Right hindlimb (tissue), 1 donor: ENCODE results near the gene RFTN1.

ENCODE experiments used
- DNase-seq: peaks from one replicate; pipeline ENCODE4 v3.0.0-alpha.2; 2018

Gene RFTN1

DNA sequence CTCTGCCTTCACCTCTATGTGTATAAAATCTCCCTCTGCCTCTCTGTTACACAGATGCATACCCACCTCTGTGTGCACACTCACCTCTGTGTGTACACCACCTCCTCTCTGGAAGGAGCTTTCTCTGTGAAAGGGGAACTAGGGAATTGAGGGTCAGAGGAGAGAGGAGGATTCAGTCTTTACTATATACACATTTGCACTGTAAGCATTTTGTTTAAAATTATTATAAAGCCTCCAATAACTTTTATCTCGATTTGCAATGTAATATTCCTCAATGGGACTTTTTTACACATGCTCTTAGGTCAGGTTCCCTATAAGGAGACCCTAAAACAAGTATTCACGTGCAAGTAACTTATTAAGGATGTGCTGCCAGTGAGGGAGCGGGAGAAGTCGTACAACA, 166.0 kb downstream of the RFTN1 start:
- DNase-seq, result no peak

DNA sequence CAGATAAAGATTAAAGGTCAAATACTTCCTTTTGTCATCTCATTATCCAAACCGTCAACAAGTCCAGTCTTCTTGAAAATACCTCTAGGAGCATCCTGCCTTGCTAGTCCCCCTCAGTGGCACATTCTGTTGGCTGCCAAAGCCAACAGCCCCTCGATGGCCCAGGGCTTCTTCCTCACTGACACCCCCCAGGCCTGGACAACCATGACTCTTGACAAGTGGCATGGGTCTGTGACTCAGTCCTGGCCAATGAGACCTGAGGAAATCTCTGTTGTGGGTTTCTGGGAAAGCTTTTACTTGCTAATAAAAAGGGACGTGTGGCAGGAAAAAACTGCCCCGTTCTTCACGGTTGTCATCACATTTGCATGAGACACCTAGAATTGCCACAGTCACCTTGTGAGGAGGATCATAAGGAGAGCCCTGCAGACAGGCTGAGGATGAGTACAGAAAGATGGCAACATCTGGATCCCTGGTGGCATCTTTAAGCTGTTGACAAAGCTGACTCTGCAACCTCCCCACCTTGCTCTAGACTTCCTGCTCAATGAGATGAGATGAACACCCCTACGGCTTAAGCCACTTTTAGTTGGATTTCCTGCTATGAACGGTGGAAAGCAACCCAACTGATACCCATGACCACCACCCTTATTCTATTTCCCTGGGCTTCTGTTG, 167.0 kb downstream of the RFTN1 start:
- no peak for DNase-seq

DNA sequence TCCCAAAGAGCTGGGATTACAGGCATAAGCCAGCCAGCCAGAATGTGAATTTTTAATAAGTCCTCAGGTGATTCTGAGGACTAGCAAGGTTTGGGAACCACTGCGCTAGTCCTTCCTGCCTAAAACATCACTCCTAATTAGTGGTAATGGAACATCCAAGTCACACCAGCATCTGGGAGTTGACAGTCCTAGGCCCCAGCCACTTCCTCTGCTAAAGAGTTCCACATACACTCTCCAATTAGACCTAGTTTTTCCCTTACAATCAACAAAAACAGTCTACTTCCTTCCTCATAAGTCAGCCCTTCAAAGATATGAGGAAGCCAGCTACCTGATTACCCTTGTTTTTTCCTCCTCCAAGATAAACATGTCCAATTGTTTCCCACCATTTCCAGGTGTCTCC, 170.4 kb downstream of the RFTN1 start:
- DNase-seq, result no peak

DNA sequence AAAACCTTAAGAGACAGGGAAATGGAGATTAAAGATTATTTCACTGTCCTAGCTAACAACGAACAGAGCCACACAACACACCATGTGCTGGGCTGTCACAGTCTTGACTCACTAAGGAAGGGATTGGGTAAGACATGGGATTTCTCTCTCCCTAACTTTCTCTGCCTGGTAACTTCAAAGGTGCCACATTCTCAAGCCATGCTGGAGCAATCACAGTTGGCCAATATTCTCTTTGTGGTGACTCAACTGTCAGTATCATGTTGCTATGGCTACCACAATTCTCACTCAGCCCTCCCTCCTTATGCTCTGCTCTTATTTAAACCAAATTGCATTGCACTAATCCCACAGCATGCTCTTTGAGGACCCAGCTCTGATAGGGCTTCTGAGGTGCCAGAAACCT, 174.5 kb downstream of the RFTN1 start:
- no peak for DNase-seq

DNA sequence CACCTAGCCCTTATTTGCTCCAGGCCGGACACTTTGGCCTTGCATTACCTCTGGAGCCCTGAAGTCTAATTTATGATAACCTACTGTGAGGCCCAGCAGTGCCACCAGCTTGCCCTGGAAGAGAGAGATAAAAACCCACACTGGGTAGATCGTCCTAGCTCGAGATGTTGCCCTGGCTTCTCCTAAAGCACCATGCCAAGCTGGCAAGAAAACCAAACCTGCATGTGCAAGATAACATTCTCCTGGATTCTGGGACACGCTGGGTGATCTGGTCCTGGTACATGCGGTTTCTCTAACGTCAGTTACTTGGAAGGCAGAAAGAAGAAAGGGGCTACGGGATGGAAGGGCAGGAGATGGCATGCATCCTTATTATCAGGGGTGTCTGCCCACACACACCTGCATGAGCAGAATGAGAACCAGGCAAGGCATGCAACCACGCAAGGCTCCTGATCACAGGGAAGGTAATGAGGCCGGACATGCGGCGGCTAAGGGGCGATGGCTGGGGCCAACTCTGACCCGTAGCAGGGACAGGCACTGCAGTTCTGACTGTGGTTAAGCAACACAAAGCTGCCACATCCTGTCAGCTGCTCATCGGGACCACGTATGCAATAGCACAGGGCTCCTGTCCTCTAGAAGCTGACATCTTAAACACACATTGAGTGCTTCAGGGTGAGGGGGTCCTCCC, 175.5 kb downstream of the RFTN1 start:
- no peak for DNase-seq

DNA sequence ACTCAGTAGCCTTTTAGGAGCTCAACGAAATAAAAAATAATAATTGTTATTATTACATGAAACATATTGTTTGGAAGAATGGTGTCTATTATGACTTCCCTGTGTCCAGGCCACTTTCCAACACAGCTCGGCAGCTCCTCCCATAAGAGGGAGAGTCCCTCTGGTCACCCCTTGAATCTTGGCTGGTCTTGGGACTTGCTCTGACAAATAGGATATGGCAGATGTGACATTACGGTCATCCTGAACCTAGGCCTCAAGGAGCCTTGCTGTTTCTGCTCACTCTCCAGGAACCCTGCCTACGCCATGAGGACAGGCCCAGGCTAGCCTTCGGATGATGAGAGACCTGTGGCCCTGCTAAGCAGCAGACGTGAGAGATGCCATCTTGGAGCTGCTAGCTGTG, 176.7 kb downstream of the RFTN1 start:
- no peak for DNase-seq

DNA sequence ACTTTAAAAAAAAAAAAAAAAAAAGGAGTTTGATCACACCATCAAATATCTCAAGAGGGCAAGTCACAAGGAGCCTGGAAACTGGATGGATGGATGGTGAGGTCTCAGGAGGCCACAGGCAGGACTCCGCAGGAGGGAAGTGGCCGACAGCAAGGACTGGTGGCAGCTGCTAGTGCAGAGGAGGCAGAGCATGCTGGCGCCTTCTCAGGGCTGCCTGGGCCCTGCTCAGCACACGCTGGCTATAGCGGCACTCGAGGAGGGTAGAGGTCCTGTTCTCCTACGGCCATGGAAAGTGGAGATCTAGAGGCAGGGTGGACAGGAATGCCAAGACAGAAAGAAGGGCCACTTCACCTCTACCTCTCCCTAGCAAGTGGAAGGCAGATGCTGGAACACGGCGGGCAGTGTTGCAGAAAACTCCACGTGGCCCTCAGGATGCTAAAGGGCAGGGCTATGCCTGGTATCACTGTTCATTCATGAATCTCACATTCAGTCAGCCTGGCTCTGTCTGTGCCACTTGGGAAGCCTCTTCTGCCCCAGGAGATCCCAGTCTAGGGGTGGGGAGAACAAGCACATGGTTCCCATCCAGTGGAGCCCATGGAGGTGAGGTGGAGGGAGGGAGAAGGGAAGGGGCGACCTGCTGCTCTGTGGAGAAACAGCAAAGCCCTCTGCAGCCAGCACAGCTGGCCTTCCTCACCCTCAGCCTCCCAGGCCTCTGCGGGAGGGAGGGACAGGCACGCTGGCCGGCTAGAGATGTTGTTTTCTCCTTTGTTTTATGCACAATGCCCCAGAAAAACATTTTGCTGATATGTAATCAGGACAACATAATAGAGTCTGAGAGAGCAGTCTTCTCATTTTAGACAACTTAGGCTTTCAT, 177.5 kb downstream of the RFTN1 start:
- no peak for DNase-seq

DNA sequence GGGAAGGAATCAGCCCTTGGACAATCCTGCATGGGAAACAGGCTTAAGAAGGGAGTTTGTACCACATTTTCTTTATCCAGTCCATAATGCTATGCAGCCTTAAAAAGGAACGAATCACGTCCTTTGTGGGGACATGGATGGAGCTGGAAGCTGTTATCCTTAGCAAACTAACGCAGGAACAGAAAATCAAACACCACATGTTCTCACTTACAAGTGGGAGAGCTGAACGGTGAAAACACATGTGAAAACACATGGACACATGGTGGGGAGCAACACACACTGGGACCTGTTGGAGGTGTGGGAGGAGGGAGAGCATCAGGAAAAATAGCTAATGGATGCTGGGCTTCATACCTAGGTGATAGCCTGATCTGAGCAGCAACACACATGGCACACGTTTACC, 178.2 kb downstream of the RFTN1 start:
- no peak for DNase-seq

DNA sequence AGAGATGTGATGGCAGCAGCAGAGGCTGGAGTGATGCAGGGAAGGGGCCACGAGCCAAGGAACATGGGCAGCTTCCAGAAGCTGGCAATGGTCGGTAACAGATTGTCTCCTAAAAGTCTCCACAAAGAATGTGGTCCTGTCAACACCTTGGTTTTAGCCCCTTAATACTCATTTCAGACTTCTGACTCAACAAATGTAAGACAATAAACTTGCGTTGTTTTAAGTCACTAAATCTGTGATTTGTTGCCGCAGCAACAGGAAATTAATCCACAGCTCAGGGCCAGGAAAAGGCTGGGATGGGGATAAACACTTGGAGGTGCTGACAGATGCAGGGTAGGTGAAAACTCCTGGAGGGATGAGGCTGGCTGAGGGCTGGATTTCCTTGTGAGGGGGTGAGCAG, 178.6 kb downstream of the RFTN1 start:
- no peak for DNase-seq

DNA sequence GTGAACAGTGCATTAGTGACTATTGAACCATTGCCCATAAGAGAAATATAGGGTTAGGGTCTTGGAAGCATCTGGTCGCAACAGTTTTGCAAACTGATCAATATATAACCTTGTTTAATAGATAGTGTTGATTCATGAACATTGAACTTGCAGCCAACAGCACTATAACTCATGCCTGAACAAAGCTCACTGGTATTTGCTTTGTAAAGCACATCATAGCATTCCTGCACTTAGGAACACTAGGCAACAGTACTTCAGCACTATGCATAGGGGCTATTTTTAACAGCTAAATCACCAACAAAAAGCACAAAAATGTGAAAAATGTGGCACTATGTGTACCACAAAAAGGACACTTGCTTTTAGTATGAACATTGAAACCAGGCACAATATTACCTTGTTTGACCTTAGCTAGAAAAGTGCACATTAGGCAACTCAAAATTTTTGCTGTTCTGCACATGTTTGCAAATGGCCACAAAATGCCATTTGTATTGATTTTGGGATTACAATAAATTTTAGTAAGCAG, 180.5 kb downstream of the RFTN1 start:
- no peak for DNase-seq

DNA sequence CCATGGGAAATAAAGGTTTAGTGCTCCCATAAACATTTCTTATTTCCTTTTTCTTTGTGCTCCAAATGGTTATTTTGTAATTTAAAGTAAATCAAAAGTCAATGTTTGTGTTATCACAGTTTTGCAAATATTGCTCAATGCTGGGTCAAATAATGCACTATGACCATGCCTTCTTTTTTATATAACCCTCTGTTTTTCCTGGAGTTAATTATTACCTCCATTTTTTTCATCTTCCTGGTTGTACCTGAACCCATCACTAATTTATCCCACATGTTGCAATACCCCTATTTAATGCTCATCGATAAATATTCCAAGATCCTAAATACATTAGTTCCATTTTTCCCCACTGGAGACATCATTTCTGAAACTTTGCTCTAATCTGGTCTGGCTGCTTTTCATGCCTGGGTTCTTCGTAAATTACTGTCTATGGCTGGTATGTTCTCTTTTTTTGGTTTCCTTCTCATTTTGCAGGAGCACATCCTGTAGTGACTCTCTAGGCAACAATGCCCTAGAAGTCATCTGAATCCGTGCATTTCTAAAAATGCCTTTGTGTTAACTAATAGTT, 182.1 kb downstream of the RFTN1 start:
- DNase-seq, result no peak

DNA sequence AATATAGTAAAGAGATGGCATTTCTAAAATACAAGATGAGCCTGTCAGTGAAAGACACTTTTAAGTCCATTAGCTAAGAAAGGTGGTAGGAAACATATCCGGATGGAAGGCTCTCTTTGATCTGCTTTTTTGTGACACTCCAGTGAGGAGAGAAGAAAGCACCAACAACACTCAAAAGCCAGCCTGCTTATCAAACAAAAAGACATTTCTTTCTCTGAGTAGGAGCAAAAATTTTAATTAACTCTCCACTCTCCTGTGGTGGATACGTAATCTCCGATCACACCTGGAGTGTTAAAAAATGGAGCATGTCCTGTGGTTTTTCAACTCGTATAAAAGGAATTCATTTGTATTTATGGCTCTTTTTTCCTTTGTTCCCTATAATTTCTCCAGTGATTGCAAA, 183.1 kb downstream of the RFTN1 start:
- no peak for DNase-seq

DNA sequence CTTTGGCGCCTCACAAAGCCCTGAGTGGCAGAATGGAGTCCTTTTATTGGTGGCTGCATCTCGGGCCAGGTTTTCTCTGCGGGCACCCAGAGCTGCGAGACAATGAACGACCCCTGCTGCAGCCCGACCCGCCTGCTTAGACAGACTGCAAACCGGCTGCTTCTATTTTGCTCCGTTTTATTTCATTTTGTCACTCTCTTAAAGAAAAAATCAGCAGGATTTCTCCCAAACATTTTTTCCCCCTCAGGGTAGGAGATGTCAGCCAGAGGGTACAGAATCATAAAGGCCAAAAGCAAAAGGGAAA, 183.7 kb downstream of the RFTN1 start:
- no peak for DNase-seq

DNA sequence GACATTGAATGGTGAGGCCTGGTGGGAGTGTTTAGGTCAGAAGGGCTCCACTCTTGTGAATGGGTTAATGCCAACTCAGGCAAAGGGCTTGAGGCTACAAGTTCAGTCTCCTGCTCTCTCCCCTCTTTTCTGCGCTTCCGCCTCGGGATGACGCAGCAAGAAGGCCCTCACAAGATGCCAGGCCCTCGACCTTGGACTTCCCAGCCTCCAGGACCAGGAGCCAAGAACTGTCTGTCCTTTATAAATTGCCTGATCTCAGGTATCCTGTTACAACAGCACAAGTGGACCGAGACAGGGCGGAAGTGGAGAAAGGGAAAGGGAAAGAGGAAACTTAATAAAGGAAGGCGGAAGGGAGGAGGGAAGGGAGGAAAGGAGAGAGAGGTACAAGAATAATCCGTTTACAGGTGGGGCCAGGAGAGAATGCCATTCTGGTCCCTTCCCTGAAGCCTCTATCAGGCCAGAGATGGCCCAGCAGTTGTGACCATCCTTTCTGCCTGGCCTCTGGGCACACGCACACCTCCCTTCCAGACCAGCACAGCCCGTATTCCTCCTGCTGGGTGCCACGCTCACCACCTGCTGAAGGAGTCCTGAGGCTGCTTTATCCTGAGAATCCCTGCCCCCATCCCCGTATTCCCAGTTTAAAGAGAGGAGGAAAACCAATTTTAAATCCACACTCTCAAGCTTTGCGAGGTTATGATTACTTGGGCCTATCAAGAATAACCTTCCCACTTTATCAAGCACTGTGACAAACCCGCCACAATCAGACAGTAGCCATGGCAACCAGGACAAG, 184.3 kb downstream of the RFTN1 start:
- DNase-seq, result no peak

DNA sequence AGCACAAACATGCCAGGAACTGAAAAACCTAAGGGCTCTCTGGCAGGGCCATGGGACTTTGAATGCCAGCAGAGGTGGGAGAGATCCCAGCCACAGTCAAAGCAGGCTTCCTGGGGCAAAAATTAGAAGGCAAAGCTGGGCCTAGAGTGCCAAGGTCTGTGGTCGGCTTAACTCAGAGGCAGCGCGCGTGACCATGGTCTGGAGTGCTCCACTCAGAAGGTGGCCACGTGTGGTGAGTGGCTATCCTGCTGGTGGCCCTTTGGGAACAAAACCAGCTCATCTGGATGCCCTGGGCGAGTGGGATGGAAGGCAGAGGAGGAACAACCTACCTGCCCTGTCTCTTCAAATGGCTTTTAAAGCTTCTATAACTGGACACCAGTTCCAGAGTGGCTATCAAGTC, 185.4 kb downstream of the RFTN1 start:
- no peak for DNase-seq

DNA sequence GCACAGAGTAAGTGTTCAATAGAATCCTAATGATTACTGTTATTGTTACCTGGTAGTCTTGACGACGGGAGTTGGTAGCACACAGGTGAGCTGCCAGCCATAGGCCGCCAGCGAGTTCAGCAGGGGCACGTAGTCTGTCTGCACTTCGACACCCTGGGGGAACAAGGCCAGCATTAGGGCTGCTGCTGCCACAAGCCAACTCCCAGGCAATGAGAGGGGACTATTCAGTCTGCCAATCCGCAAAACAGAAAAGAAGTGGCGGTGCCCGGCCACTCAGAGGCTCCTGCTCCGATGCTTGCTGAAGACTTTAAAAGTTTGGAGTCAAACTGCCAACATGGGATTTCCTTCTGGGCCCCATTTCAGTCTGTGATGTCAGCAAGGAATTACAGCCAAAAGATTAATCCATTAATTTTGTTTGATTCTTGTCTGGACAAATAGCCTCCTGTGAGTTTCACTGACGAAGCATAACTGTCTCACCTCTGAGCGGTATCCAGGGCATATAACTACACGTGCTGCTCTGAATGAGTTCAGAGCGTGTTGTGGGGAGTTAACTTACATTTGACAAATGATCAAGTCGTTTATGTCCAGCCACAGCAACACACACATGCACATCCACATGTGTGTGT, 186.7 kb downstream of the RFTN1 start:
- DNase-seq, result no peak

DNA sequence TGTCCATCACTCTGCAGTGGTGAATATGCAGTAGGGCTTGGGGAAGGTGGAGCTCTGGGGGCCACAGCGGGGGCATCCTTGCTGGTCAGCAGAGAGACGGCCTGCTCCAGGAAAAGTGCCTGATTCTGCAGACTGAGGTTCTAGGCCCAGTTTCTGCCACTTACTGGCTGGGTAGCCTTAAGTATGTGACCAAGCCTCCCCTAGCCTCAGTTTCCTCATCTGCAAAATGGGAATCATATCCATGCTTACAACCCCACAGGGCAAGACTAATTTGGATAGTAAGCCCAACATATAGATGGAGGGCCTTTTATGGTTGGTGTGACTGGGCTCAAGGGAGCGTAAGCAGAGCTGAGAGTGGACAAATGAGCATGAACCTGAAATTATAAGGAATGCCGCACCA, 187.6 kb downstream of the RFTN1 start:
- no peak for DNase-seq

DNA sequence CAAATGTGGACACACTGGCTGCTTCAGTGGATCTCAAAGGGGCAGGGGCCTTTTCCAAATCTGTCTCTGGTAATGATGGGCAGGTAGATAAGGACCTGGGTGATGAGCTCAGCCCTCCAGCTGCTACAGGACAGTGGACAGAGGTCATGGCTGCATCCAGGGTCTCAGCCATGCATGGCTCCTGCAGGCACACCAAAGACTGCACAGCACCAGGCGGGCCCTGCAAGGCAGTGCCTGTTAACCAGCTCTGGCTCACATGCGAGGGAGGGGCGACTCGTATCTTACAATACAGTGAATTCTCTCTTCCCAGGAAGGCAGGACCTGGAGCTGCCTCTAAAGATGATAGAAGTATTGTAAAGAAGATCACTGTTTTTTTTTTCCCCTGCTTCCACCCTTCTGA, 189.8 kb downstream of the RFTN1 start:
- DNase-seq, result no peak

DNA sequence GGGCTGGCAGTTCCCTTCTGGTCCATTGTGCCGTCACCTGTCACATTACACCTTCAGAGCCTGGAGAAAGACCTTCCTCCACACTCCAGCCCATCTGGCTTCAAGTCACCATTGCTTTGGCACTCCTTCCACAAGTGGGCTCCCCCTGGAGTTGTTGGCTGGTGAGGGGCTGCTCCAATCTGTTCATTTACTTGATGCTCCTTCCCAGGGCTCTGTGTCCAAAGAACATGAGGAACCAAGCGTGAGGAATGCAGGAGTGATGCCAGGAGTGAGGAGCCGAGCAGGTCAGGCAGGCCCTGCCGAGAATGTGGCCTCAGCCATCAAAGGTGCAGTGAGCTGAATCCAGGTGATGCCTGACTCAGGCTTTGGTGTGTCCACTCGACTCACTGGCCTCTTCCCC, 191.3 kb downstream of the RFTN1 start:
- no peak for DNase-seq

DNA sequence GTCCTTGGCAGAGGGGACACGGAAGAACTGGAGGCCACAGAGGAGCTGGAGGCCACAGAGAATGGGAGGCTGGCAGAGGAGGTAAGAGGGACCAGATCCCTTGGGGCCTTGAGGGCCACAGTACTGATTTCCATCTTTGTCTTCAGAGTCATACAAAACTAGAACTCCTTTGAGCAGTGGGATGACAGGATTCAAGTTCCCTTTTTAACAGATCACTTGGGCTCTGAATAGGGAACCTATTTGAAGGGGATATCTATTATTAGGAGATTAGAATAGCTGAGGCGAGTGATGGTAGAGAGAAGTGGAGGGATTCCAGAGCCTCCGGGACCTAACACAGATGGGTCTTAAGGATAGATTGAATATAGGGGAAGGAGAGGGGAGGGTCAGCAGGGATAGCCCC, 192.8 kb downstream of the RFTN1 start:
- DNase-seq, result no peak

DNA sequence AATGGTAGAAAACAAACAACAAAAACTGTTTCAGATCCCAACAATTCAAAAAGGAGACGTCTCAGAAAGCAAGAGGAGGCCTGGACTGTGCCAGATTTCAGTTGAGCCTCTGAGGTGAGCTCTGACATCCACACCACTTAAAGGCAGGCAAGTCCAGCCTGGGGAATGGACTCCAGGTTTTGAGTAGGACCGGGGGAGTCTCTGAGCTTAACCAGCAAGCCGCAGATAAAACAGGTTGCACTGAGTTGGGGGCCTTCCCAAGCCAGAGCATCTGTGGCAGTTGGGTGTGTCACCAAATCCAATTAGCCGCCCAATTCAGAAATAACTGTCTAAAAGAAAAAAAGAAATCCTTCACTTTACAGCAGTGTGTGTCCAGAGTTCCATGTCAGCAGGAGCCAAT, 193.8 kb downstream of the RFTN1 start:
- DNase-seq, result no peak

DNA sequence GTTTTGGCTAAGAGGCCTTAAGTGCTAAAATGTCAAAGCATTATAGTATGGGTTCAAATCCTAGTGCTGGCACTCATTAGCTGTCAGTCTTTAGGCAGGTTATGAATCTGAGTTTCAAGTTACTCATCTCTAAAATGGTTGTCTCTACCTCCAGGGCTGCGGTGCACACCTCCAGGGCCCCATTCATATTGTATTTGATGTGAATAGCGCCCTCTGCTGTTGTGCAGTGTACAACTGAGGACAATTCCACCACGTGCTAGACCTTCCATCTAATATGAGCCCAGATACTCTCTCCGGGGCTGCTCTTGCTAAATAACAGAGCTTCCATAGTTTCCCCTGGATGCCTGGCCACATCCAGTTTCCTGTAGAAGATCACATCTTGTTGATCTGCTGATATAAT, 194.2 kb downstream of the RFTN1 start:
- no peak for DNase-seq
